ENCODE results near the gene TUBB2A. TPM values are rescaled to one million over a fixed set of nuclear protein-coding genes. Genes with fewer than 3 reads are reported as not detected.
A peak's percentile ranks its signal among the peaks of the same experiment; 100 is the strongest.

The TUBB2A gene
- total and polyA plus RNA-seq, 2 of the 13 experiments (the other 11 are each of a cell fraction or from before 2014, with no cell fraction given): 35.3 to 106 TPM

DNA sequence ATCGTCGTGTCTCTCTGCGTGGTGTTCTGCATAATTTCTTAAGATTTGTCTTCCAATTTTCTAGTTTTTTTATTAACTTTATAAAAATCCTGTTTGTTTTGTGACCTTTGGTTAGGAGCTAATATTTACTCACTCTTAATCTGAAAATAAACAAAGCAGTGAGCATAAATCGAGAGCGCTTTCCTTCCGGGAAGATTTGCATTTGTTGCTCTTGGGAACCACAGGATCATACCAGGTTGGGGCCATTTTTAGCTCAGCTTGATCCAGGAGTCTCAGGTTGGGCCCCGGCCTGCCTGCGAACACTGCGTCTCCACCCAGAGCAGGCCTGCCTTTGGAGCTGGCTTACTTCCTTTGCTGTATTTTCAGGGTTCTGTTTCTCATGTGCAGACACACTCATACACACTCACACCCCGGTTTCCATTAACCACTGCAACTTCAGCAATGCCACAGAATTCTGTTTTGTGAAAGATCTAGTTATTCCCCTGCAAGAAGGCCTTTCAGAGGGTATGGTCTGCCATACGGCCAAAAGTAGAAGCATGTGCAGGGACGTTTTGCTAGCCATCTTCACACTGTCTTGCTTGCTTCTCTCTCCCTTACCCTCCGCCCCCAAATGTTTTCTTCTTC lies 21.6 kb downstream of the TUBB2A start (continued):
- TF ChIP-seq NFKBIZ (CRISPR knock-in tag; IDR thresholded peaks at IDR 0.05) (peak; percentile 89), ZNF558 (CRISPR knock-in tag; IDR thresholded peaks at IDR 0.05; ENCODE audit: borderline replicate concordance) (no peak), BHLHE40 (IDR thresholded peaks at IDR 0.05; ENCODE audit: low read length) (no peak), MYNN (CRISPR knock-in tag; IDR thresholded peaks at IDR 0.05; ENCODE audit: low read depth) (no peak; the same call in 1 of the 2 replicates), SNAPC2 (CRISPR knock-in tag; IDR thresholded peaks at IDR 0.05) (no peak), AHDC1 (CRISPR knock-in tag; IDR thresholded peaks at IDR 0.05; ENCODE audit: borderline replicate concordance) (peak; percentile 89; the same call in 1 of the 2 replicates), ATF7-NPFF (CRISPR knock-in tag; IDR thresholded peaks at IDR 0.05; ENCODE audit: low read depth) (no peak), CREB3 (CRISPR knock-in tag; IDR thresholded peaks at IDR 0.05) (no peak), ZBTB1 (CRISPR knock-in tag; IDR thresholded peaks at IDR 0.05; ENCODE audit: borderline replicate concordance) (no peak), SOX13 (IDR thresholded peaks at IDR 0.05) (no peak), SOX13 (CRISPR knock-in tag; conservative IDR thresholded peaks at IDR 0.05 in 1 of 2, IDR thresholded peaks at IDR 0.05 in 1 of 2) (peak in 1 of 2 experiments; percentile 78; a peak in 2 of 4 replicates), ZFY (CRISPR knock-in tag; IDR thresholded peaks at IDR 0.05) (peak; percentile 71), ZNF317 (CRISPR knock-in tag; IDR thresholded peaks at IDR 0.05) (no peak)
- TF ChIP-seq, protein P1, sequence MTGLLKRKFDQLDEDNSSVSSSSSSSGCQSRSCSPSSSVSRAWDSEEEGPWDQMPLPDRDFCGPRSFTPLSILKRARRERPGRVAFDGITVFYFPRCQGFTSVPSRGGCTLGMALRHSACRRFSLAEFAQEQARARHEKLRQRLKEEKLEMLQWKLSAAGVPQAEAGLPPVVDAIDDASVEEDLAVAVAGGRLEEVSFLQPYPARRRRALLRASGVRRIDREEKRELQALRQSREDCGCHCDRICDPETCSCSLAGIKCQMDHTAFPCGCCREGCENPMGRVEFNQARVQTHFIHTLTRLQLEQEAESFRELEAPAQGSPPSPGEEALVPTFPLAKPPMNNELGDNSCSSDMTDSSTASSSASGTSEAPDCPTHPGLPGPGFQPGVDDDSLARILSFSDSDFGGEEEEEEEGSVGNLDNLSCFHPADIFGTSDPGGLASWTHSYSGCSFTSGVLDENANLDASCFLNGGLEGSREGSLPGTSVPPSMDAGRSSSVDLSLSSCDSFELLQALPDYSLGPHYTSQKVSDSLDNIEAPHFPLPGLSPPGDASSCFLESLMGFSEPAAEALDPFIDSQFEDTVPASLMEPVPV (CRISPR knock-in tag; IDR thresholded peaks at IDR 0.05): no peak
- TF ChIP-seq, protein P2, sequence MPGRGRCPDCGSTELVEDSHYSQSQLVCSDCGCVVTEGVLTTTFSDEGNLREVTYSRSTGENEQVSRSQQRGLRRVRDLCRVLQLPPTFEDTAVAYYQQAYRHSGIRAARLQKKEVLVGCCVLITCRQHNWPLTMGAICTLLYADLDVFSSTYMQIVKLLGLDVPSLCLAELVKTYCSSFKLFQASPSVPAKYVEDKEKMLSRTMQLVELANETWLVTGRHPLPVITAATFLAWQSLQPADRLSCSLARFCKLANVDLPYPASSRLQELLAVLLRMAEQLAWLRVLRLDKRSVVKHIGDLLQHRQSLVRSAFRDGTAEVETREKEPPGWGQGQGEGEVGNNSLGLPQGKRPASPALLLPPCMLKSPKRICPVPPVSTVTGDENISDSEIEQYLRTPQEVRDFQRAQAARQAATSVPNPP (CRISPR knock-in tag; IDR thresholded peaks at IDR 0.05): no peak
- TF ChIP-seq, protein P3, sequence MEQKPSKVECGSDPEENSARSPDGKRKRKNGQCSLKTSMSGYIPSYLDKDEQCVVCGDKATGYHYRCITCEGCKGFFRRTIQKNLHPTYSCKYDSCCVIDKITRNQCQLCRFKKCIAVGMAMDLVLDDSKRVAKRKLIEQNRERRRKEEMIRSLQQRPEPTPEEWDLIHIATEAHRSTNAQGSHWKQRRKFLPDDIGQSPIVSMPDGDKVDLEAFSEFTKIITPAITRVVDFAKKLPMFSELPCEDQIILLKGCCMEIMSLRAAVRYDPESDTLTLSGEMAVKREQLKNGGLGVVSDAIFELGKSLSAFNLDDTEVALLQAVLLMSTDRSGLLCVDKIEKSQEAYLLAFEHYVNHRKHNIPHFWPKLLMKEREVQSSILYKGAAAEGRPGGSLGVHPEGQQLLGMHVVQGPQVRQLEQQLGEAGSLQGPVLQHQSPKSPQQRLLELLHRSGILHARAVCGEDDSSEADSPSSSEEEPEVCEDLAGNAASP (CRISPR knock-in tag; IDR thresholded peaks at IDR 0.05; ENCODE audit: borderline replicate concordance): peak; percentile 78; the same call in 1 of the 2 replicates

Measured in HepG2 (cell line).